ENCODE results near the gene PPM1D.

DNA sequence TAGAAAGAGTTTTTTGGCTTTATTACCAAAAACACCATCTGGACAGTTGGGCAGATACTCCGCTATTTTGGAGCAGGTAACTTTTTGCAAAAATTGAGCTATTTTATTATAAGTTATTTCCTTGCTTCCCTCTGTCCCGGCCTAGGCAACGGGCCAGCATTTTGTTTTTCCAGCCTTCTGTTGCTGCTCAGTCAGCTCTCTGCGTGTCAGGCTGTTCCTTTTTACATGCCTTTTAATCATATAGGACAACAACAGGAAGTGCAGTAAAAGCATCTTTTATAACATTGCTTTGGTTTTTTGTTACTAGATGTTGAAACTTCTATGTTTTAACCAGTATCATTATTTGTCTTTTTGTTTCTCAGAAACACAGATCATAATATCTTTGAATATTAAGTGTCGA is 30.4 kb downstream of the PPM1D start:
- TF ChIP-seq EZH2 (IDR thresholded peaks at IDR 0.05; ENCODE audit: borderline replicate concordance, insufficient read depth, low read depth, low read length, poor library complexity, severe bottlenecking): no peak
- TF ChIP-seq, protein P1, sequence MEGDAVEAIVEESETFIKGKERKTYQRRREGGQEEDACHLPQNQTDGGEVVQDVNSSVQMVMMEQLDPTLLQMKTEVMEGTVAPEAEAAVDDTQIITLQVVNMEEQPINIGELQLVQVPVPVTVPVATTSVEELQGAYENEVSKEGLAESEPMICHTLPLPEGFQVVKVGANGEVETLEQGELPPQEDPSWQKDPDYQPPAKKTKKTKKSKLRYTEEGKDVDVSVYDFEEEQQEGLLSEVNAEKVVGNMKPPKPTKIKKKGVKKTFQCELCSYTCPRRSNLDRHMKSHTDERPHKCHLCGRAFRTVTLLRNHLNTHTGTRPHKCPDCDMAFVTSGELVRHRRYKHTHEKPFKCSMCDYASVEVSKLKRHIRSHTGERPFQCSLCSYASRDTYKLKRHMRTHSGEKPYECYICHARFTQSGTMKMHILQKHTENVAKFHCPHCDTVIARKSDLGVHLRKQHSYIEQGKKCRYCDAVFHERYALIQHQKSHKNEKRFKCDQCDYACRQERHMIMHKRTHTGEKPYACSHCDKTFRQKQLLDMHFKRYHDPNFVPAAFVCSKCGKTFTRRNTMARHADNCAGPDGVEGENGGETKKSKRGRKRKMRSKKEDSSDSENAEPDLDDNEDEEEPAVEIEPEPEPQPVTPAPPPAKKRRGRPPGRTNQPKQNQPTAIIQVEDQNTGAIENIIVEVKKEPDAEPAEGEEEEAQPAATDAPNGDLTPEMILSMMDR (IDR thresholded peaks at IDR 0.05): no peak
